Epithelial cell of proximal tubule (primary cell): Measurements from ENCODE around the gene CIITA. TPM values are rescaled to one million over a fixed set of nuclear protein-coding genes. Genes with fewer than 3 reads are reported as not detected.
A peak's percentile ranks its signal among the peaks of the same experiment; 100 is the strongest.

Experiments
- DNase-seq: peaks from one replicate; pipeline ENCODE4 v3.0.0-alpha.2; 2011; ENCODE audit warnings: low read depth
- H3K4me3 ChIP-seq: 2 replicates; pipeline ENCODE4 v1.5.1; 2011; ENCODE audit warnings: low read depth, mild to moderate bottlenecking, low read length
- total RNA-seq: library from RNA; depleted of rRNA; stranded (reverse); fragments of >200 nt; gene quantifications from 2 replicates; pipeline ENCODE4 v1.2.3, GENCODE V29; 2015
- TF ChIP-seq, protein P1 (sequence below): conservative IDR thresholded peaks from 2 replicates; pipeline ENCODE4 v1.5.1; 2012; ENCODE audit warnings: low read depth, mild to moderate bottlenecking, low read length

Gene CIITA
- total RNA-seq, 1 donor from 2014 or later, result not detected

GRCh38 chr16:10942352-10943063, 65.5 kb downstream of the CIITA start, which contains the start of gene DEXI:
DEXI (minus strand) TSS chr16:10942468; CDS start chr16:10942005, 463 bp downstream.
- peak within 1 kb of the TSS; percentile 65 for H3K4me3 ChIP-seq
- TF ChIP-seq, protein P1, sequence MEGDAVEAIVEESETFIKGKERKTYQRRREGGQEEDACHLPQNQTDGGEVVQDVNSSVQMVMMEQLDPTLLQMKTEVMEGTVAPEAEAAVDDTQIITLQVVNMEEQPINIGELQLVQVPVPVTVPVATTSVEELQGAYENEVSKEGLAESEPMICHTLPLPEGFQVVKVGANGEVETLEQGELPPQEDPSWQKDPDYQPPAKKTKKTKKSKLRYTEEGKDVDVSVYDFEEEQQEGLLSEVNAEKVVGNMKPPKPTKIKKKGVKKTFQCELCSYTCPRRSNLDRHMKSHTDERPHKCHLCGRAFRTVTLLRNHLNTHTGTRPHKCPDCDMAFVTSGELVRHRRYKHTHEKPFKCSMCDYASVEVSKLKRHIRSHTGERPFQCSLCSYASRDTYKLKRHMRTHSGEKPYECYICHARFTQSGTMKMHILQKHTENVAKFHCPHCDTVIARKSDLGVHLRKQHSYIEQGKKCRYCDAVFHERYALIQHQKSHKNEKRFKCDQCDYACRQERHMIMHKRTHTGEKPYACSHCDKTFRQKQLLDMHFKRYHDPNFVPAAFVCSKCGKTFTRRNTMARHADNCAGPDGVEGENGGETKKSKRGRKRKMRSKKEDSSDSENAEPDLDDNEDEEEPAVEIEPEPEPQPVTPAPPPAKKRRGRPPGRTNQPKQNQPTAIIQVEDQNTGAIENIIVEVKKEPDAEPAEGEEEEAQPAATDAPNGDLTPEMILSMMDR, result peak; percentile 2
- no peak for DNase-seq

DNA sequence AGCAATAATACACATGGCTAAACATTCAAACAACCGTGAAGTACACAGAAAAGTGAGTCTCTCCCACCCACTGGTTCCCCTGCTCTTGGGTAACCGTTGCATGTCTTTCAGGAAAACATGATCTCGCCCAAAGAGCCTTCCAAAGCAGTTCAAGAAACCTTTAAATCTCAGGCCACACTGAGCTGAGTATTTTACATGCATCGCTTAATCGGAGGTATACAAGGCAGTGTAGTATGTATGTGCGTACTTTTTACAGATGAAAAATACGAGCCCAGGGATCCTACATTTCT, 66.0 kb downstream of the CIITA start:
- H3K4me3 ChIP-seq, result peak overlapping the region; percentile 65
- DNase-seq, result peak; percentile 50

GRCh38 chr16:10944249-10945064, 67.5 kb downstream of the CIITA start, which contains the start of gene CLEC16A:
CLEC16A (plus strand) TSS chr16:10944564; CDS start chr16:10944718, 154 bp downstream.
- peak within 1 kb of the TSS; percentile 94 for H3K4me3 ChIP-seq
- DNase-seq, result peak; percentile 57
- TF ChIP-seq, protein P1, result no peak

More for the DNA sequence above, 66.0 kb downstream of the CIITA start:
- TF ChIP-seq, protein P1, result no peak

DNA sequence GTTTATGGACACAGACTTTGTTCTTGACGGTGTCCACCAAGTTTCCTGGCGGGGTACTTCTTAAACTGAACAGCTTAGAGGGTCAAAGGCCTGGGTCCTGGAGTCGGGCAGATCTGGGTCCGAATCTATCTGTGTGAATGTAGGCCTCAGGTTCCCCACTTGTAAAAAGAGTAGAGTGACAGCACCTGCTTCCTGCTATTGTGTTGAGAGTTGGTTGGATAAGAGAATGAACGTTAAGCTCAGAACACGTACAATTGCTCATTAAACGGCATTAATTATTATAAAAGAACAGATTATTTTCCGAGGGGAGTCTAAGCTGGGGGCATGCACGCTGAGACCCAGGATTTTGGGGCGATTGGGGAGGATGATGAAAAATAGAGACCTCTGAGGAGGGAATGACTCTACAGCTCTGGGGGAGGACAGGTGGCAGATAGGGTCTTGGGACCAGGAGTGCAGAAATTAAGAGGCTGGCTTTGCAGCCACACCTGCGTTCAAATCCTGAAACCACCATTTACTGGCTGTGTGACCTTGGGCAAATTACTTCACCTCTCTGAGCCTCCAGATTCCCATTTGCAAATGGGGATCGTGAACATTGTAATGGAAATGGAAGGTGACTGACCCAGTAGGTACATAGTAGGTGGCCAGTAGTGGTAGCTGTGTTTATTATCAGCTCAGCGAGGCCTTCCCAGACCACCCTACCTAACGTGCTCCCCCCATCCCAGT, 68.2 kb downstream of the CIITA start:
- TF ChIP-seq, protein P1, result no peak
- no peak for DNase-seq
- H3K4me3 ChIP-seq, result peak overlapping the region; percentile 94

DNA sequence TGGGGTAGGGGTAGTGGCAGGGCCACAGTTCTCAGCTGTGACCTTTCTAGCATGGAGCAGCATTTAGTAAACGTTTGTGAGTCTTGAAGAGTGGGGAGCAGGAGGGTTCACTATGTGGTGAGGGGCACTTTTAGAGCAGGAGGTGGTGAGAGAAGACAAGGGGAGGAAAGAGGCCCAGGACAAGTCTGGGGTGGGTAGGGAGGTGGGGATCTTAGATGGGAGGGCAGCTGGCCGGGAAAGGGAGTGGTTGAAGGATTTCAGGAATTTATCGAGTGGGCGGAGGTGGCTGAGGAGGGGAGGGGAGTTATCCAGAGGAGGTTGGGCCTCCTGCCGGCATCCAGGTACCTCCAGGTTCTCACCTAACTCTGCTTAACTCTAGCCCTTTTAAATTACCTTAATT, 69.3 kb downstream of the CIITA start:
- DNase-seq, result no peak
- TF ChIP-seq, protein P1, result no peak
- peak overlapping the region; percentile 94 for H3K4me3 ChIP-seq

GRCh38 chr16:10947211-10947787, 70.3 kb downstream of the CIITA start:
- TF ChIP-seq, protein P1, result no peak
- no peak overlapping the region for H3K4me3 ChIP-seq
- DNase-seq, result no peak
